Activated gamma-delta T cell (primary cell): Measurements from ENCODE around the gene KRT2.

Source experiments
- DNase-seq: peaks from one replicate; lab custom pipeline; 2025; lab: John Stamatoyannopoulos, UW

KRT2 gene

GRCh38 chr12:52616680-52617402, 35.2 kb downstream of the KRT2 start:
- DNase-seq: no peak

GRCh38 chr12:52615912-52616311, 36.1 kb downstream of the KRT2 start:
- DNase-seq: no peak

- DNase-seq: no peak
Measured at GRCh38 chr12:52615208-52615868, 36.7 kb downstream of the KRT2 start.

GRCh38 chr12:52614381-52615207, 37.4 kb downstream of the KRT2 start:
- DNase-seq: no peak

GRCh38 chr12:52613384-52614030, 38.5 kb downstream of the KRT2 start:
- DNase-seq: no peak

- DNase-seq: no peak
Measured at GRCh38 chr12:52612431-52613383, 39.3 kb downstream of the KRT2 start.

- no peak for DNase-seq
Measured at GRCh38 chr12:52611080-52611468, 40.9 kb downstream of the KRT2 start.

GRCh38 chr12:52608826-52609630, 43.0 kb downstream of the KRT2 start:
- no peak for DNase-seq

GRCh38 chr12:52608161-52608560, 43.9 kb downstream of the KRT2 start:
- no peak for DNase-seq

- no peak for DNase-seq
Measured at GRCh38 chr12:52607314-52607713, 44.7 kb downstream of the KRT2 start.

GRCh38 chr12:52606581-52607218, 45.3 kb downstream of the KRT2 start:
- no peak for DNase-seq

GRCh38 chr12:52606096-52606495, 45.9 kb downstream of the KRT2 start:
- DNase-seq: no peak

- DNase-seq: no peak
Measured at GRCh38 chr12:52605542-52605941, 46.5 kb downstream of the KRT2 start.

- no peak for DNase-seq
Measured at GRCh38 chr12:52604859-52605258, 47.2 kb downstream of the KRT2 start.

- DNase-seq: no peak
Measured at GRCh38 chr12:52603314-52603713, 48.7 kb downstream of the KRT2 start.

GRCh38 chr12:52602552-52602951, 49.5 kb downstream of the KRT2 start:
- no peak for DNase-seq

GRCh38 chr12:52601671-52602070, 50.3 kb downstream of the KRT2 start:
- DNase-seq: no peak

- no peak for DNase-seq
Measured at GRCh38 chr12:52600941-52601481, 51.0 kb downstream of the KRT2 start, which contains the start of gene KRT72. TSS of gene KRT72 (minus strand) at chr12:52601463. CDS start at chr12:52601452, 11 bp downstream.

- DNase-seq: no peak
Measured at GRCh38 chr12:52600475-52600874, 51.5 kb downstream of the KRT2 start.
